Right atrium auricular region (tissue), 2 donors: ENCODE measurements around the gene CYP4Z1. TPM values are rescaled to one million over a fixed set of nuclear protein-coding genes. Genes with fewer than 3 reads are reported as not detected.
"Not testable (repeated sequence)": the region's sequence is repeated elsewhere in the genome, so short reads cannot be mapped to it uniquely, and the experiment has no call there.

ENCODE experiments used
- DNase-seq: peaks from one replicate; pipeline ENCODE4 v3.0.0-alpha.2; 2019; ENCODE audit warnings: low spot score
- H3K27ac ChIP-seq, 2 donors: fragments of 200-600 bp; sonication (generic); 1 replicate in 1 of 2; 2 replicates in 1 of 2; pipeline ENCODE4 v1.5.1; 2016 to 2019
- H3K27me3 ChIP-seq, 2 donors: fragments of 200-600 bp; sonication (generic); one replicate each; pipeline versions ENCODE4 v1.5.1 to v1.6.0; 2017 to 2019
- H3K36me3 ChIP-seq: fragments of 200-600 bp; sonication (generic); one replicate; pipeline ENCODE4 v1.5.1; 2016
- H3K4me1 ChIP-seq, 2 donors: fragments of 200-600 bp; sonication (generic); one replicate each; pipeline versions ENCODE4 v1.5.1 to v1.6.0; 2017 to 2019
- H3K4me3 ChIP-seq, 2 donors: fragments of 200-600 bp; sonication (generic); 1 replicate in 1 of 2; 2 replicates in 1 of 2; pipeline ENCODE4 v1.5.1; 2017 to 2019; ENCODE audit warnings: mild to moderate bottlenecking in 1 of 2, moderate library complexity in 1 of 2
- H3K9me3 ChIP-seq, 2 donors: fragments of 200-600 bp; sonication (generic); one replicate each; pipeline ENCODE4 v1.5.1; 2019
- total RNA-seq, 2 donors: library from RNA; depleted of rRNA; stranded (reverse); fragments of >200 nt; gene quantifications; one replicate each; pipeline ENCODE4 v1.1.0, GENCODE V29; 2016
- TF ChIP-seq, protein P1 (sequence below), 2 donors: fragments of 200-600 bp; sonication (generic); IDR thresholded peaks; one replicate each; pipeline ENCODE4 v1.5.1; 2019; ENCODE audit warnings: antibody characterized with exemption in 2 of 2

CYP4Z1 gene
- total RNA-seq, 2 donors from 2014 or later: 0.35 TPM; not detected in 1

DNA sequence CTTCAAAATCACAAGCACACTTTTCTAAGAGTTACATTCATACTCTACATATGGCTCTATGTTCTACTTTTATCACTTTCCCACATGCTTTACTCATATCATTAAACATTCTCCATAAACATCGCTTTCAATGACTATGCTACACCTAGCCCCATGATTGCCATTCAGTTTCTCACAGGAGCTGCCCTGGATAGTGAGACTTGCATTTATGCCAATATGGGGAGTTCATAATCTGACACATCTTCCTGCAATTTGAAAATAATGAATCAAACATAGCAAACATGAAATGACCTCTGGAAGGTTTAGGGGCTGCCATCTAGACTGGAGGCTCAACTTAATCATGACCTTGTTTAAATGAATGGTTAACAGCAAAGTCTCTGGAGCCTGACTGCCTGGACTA lies 61.2 kb downstream of the CYP4Z1 start:
- H3K4me1 ChIP-seq: no peaks in the 10 kb centered on the region
- H3K27me3 ChIP-seq: no peaks in the 10 kb centered on the region
- H3K9me3 ChIP-seq: no peaks in the 10 kb centered on the region
- no peak overlapping the region for H3K4me3 ChIP-seq
- H3K27ac ChIP-seq: no peak overlapping the region
- TF ChIP-seq, protein P1, sequence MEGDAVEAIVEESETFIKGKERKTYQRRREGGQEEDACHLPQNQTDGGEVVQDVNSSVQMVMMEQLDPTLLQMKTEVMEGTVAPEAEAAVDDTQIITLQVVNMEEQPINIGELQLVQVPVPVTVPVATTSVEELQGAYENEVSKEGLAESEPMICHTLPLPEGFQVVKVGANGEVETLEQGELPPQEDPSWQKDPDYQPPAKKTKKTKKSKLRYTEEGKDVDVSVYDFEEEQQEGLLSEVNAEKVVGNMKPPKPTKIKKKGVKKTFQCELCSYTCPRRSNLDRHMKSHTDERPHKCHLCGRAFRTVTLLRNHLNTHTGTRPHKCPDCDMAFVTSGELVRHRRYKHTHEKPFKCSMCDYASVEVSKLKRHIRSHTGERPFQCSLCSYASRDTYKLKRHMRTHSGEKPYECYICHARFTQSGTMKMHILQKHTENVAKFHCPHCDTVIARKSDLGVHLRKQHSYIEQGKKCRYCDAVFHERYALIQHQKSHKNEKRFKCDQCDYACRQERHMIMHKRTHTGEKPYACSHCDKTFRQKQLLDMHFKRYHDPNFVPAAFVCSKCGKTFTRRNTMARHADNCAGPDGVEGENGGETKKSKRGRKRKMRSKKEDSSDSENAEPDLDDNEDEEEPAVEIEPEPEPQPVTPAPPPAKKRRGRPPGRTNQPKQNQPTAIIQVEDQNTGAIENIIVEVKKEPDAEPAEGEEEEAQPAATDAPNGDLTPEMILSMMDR (IDR thresholded peaks at IDR 0.05): no peak
- no peak for DNase-seq
- no peaks in the 10 kb centered on the region for H3K36me3 ChIP-seq

DNA sequence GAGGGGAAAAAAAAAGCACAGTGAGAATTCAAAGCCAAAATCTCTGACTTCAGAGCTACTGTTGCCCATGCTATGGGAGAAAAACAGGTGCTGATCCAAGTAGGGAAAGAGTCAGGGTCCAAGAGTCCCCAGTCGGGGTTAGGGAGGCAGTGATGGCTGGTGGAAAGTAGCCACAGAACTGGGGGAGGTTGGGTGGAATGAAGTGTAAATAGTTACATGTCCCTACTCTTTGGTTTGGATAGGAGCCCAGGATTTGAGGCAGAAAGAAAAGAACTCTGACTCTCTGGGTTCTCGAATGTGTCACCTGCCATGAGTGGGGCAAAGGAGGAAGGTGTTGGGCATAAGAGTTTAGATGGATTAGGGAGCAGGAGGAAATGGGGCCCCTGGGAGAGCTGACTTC lies 61.8 kb downstream of the CYP4Z1 start:
- H3K27ac ChIP-seq, H3K27me3 ChIP-seq, H3K36me3 ChIP-seq, H3K4me3 ChIP-seq, DNase-seq, H3K4me1 ChIP-seq, H3K9me3 ChIP-seq: not testable (repeated sequence)

DNA sequence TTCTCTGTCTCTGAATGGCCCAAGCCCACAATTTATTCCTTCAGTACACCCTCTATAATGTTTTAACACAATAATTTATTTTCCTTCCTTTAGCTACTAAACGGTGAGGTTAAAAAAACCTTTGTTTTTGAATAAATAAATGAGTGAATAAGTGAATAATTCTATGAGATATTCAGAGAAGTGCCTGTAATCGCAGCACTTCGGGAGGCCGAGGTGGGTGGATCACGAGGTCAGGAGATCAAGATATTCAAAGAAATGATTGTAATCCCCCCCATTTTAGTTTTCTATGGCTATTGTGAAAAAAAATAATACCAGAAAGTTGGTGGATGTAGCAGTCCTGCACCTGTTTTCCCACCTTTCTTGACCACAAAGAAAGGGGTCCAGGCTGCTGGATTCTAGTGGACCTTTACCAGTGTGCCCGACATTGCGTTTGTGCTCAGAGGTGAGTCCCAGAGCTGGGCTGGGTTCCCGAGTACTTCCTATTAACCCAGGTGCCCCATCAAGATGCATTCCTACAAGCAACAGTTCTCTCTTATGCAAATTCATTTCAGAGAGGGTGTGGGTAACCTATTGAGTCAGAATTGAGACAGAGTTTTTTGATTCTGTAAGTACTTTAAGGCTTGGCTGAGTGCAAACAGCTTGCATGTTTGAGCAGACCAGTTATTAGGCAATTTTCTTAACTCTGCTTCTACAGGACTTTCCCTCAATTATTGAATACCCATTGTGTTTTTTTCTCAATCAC lies 62.6 kb downstream of the CYP4Z1 start:
- H3K27me3 ChIP-seq, H3K4me3 ChIP-seq, DNase-seq, H3K36me3 ChIP-seq, H3K27ac ChIP-seq, H3K9me3 ChIP-seq, H3K4me1 ChIP-seq: not testable (repeated sequence)

DNA sequence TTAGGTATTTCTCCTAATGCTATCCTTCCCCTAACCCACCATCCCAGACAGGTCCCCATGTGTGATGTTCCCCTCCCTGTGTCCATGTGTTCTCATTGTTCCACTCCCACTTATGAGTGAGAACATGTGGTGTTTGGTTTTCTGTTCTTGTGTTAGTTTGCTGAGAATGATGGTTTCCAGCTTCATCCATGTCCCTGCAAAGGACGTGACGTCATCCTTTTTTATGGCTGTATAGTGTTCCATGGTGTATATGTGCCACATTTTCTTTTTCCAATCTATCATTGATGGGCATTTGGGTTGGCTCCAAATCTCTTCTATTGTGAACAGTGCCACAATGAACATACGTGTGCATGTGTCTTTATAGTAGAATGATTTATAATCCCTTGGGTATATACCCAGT lies 65.6 kb downstream of the CYP4Z1 start:
- not testable (repeated sequence) for H3K4me3 ChIP-seq, H3K9me3 ChIP-seq, H3K36me3 ChIP-seq, H3K27me3 ChIP-seq, DNase-seq, H3K4me1 ChIP-seq, H3K27ac ChIP-seq

DNA sequence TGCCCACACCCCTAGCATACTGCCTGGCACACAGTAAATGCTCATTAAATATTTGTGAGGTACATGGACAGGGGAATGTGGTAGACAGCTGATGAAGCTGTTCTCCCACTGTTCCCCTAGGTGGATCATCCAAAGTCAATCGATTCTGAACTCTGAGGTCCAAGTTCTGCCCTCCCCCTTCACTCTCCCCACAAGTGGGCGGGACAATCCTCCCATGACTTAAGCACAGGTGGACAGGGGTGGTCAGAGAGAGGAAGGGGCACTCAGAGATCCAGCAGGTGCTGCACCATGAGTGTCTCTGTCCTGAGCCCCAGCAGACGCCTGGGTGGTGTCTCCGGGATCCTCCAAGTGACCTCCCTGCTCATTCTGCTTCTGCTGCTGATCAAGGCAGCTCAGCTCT lies 70.2 kb downstream of the CYP4Z1 start, which contains the start of gene CYP4A22:
Gene CYP4A22 (plus strand): TSS at position 244 of the 400 bp plus-strand sequence. CDS start 45 bp downstream, at position 289.
- no peaks in the 10 kb centered on the region for H3K36me3 ChIP-seq
- no peaks in the 10 kb centered on the region for H3K4me1 ChIP-seq
- no peaks in the 10 kb centered on the region for H3K9me3 ChIP-seq
- TF ChIP-seq, protein P1 (IDR thresholded peaks at IDR 0.05): no peak
- H3K27me3 ChIP-seq: no peaks in the 10 kb centered on the region
- H3K27ac ChIP-seq: no peak within 1 kb of the TSS
- no peak within 1 kb of the TSS for H3K4me3 ChIP-seq
- no peak for DNase-seq

DNA sequence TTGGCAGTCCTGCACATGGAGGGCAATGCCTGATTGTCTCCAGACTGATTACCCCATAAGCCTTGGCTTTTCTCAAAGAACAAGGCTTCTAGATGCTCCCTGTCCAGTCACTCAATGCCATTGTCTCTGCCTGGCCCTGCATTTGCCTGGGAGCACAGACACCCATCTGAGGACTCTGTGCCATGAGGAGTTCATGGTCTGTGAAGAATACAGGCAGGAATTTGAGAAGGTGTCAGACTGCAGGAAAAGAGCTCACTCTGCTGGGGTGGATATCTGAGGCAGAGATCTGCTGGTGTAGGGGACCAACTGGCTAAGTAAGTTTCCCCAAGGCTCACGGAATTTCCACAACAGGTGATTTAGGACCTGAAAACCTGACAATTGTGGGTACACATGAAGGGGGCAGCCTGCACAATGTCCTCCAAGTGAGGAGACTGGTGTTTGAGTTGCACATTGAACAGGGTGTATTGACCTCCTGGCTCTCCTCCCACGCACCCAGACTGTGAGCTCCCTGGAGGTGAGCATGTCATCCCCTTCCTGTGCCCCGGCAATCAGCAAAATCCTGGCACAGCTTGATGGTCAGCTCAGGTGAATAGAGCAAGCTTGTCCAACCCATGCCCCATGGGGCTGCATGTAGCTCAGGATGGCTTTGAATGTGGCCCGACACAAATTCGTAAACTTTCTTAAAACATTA lies 71.0 kb downstream of the CYP4Z1 start:
- DNase-seq: no peak
- Histone ChIP-seq H3K9me3 (no peaks in the 10 kb centered on the region), H3K27ac (no peak overlapping the region), H3K27me3 (no peaks in the 10 kb centered on the region), H3K4me1 (no peaks in the 10 kb centered on the region), H3K36me3 (no peaks in the 10 kb centered on the region), H3K4me3 (no peak overlapping the region)
- TF ChIP-seq, protein P1 (IDR thresholded peaks at IDR 0.05): no peak

DNA sequence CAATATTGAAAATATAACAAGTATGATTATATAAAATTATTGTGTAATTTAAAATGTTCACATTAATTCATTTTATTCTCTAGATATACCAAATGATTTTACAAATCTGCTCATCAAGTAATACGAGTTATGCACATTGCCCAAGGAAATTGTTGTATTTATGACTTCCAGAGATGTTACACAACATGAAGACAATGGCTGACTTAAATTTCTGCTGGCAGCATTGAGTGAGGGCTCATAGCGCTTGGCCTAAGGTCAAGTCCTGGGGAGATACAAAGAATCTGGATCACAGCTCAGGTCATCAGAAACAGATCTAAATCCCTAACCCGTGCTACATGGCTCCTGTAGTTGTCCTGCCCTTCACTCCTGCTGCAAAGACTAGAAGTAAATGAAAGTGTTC lies 73.3 kb downstream of the CYP4Z1 start:
- DNase-seq, H3K36me3 ChIP-seq, H3K4me3 ChIP-seq, H3K4me1 ChIP-seq, H3K27ac ChIP-seq, H3K9me3 ChIP-seq, H3K27me3 ChIP-seq: not testable (repeated sequence)

DNA sequence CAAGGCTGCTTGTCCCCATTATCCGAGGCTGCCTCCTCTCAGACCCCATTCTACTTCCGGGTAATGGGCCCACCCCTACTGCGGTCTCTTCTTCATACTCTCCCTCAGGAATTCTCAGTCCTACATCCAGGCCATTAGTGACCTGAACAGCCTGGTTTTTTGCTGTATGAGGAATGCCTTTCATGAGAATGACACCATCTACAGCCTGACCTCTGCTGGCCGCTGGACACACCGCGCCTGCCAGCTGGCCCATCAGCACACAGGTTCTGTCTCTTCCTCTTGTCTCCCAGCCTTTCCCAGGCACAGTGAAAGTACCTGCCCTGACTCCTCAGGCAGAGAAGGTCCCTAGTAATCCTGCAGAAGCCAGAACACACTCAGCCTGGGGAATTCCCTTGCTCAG lies 76.6 kb downstream of the CYP4Z1 start:
- not testable (repeated sequence) for H3K27me3 ChIP-seq, H3K4me1 ChIP-seq, H3K9me3 ChIP-seq, H3K27ac ChIP-seq, DNase-seq, H3K36me3 ChIP-seq, H3K4me3 ChIP-seq

DNA sequence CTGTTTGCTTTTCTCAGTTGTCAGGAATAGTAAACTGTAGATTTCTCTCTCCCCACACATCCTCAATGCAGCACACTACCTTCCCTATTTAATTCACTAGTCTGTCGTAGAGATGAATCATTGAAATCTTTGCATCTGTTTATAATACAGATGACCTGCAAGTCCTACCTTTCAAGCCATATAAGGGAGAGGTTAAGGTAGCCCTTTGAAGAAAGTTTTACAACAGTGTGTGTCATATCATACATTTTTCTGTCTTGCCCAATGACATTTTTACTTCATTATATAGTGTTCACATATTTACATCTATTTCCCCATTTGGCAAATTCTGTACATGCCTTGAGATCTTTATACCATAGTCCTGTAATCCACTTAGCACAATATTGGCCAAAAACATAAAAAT lies 79.5 kb downstream of the CYP4Z1 start:
- not testable (repeated sequence) for H3K4me3 ChIP-seq, H3K27ac ChIP-seq, H3K4me1 ChIP-seq, H3K27me3 ChIP-seq, DNase-seq, H3K36me3 ChIP-seq, H3K9me3 ChIP-seq
